ENCODE data around the gene MIXL1.

GRCh38 chr1:226236826-226237225 lies 13.4 kb downstream of the MIXL1 start:
- TF ChIP-seq, protein P1, sequence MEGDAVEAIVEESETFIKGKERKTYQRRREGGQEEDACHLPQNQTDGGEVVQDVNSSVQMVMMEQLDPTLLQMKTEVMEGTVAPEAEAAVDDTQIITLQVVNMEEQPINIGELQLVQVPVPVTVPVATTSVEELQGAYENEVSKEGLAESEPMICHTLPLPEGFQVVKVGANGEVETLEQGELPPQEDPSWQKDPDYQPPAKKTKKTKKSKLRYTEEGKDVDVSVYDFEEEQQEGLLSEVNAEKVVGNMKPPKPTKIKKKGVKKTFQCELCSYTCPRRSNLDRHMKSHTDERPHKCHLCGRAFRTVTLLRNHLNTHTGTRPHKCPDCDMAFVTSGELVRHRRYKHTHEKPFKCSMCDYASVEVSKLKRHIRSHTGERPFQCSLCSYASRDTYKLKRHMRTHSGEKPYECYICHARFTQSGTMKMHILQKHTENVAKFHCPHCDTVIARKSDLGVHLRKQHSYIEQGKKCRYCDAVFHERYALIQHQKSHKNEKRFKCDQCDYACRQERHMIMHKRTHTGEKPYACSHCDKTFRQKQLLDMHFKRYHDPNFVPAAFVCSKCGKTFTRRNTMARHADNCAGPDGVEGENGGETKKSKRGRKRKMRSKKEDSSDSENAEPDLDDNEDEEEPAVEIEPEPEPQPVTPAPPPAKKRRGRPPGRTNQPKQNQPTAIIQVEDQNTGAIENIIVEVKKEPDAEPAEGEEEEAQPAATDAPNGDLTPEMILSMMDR (IDR thresholded peaks at IDR 0.05) = no peak
- TF ChIP-seq POLR2A (IDR thresholded peaks at IDR 0.05) = no peak

Measured in body of pancreas (tissue), 4 donors.